HG03439 (cell line): ENCODE measurements around the gene NCK2.

Experiments used
- ATAC-seq: cut with Tn5 transposase; IDR thresholded peaks from one replicate; pipeline ENCODE4 v1.9.1; 2021; ENCODE audit warnings: mild to moderate bottlenecking, moderate library complexity; ENCODE audit not compliant: unreplicated experiment

Gene NCK2

DNA sequence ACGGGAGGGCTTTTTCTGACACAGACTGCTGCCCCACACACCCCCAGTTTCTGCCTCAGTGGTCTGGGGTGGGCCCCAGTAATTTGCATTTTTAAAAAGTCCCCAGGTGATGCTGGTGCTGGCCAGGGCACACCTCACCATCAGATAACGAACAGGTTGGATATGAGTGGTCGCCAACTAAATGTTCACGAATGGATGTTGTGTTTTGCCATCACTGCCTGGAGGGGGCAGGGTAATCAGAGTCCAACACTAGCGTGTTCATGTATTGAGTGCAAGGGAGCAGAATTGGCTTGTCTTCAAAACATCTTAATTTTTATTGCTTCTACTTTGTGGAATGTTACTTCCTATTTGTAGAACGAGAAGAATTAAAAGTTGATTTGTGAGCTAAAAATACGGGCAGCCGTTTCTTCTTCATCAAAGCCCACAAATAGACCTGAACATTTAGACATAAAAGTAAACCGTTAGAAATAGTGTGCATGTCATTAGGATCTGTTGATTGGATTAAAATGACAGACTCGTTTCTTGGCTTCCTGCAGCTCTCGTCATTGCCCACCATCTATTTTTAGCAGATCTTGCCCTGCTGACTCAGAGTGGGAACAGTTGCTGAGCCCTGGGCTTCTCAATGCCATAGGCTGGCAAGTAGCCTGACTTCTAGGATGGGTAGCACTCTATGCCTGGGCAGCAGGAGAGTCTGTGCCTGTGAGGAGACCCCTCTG is 45.2 kb downstream of the NCK2 start:
- ATAC-seq: peak; percentile 56

DNA sequence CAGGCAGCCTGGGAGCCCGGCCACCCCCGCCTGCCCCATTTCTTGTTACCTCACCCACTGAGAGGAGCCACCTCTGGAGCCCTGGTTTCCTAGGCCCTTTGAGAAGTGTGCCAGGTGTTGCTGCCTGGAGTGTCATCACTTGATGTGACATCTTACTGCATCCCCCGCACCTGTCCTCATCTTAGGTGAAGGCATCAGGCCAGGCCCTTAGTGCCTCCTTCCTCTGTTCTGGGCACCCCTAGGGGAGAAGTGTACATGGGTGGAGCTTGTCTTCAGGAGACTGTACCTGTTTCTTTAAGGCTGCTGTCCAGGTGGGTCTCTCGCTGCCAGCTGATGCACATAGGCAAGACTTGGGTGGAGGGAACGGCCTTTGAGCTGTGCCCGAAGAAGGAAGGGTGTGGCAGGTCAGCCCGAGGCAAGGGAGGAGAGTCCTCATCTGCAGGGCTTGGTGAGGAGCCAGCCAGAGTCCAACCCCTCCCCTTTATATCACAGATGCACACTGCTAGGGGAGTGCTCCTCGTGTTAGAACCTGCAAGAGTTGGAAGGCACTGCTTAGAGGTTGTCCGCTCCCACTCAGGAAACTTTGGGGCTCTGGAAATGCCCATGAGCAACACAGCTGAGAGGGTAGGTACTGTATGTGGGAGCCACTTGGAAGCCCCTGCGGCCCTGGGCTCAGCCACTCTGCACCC is 45.9 kb downstream of the NCK2 start:
- ATAC-seq: peak; percentile 23

GRCh38 chr2:105791229-105791628 is 46.5 kb downstream of the NCK2 start:
- ATAC-seq: no peak

DNA sequence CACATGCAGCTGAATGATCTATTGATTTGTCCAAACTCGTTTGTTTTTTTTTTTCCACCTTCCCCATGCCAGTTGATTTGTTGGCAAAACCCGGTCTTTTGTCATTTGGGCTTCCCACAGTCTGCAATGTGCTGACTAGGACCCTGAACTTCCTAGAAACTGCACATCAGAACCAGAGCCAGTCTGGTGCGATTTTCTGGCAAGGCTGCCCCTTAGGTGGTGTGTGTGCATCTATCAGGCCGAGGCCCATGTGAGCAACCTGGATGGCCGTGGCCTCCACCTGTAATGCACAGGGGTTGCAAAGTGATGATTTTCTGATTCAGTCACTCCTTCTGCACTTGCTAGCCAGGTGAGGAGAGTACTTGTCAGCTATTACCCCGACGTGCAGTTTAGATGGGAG is 47.8 kb downstream of the NCK2 start:
- no peak for ATAC-seq

GRCh38 chr2:105793196-105793975 is 48.7 kb downstream of the NCK2 start:
- ATAC-seq: no peak

DNA sequence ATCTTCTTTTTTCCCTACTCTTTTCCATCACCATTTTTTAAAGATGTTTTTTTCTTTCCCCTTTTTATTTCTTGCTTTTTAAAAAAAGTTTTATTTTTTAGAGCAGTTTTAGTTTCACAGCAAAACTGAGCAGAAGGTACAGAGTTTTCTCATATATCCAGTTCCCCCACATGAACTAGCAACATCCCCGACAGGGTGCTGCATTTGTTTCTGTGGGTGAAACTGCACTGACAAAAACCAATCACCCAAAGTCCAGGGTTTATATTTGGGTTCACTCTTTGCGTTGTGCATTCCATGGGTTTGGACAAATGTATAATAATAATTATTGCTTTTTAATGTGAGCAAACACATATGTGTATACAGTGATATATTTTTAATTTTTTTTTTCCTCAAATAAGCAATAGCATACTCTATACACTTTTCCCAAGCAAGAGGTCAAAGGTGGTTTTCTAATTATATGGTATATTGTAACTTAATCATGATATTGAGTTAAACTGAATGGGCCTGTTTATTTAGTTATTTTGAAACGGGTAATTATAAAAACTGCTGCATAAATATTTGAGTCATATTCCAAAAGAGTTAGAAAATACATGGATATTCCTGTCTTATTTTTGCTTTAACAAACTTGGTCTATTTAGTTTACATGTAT is 50.3 kb downstream of the NCK2 start:
- no peak for ATAC-seq

- ATAC-seq: no peak
Observed at GRCh38 chr2:105795575-105795934, 50.8 kb downstream of the NCK2 start.

GRCh38 chr2:105796131-105796638 is 51.5 kb downstream of the NCK2 start:
- ATAC-seq: no peak

GRCh38 chr2:105796791-105797190 is 52.1 kb downstream of the NCK2 start:
- ATAC-seq: no peak

DNA sequence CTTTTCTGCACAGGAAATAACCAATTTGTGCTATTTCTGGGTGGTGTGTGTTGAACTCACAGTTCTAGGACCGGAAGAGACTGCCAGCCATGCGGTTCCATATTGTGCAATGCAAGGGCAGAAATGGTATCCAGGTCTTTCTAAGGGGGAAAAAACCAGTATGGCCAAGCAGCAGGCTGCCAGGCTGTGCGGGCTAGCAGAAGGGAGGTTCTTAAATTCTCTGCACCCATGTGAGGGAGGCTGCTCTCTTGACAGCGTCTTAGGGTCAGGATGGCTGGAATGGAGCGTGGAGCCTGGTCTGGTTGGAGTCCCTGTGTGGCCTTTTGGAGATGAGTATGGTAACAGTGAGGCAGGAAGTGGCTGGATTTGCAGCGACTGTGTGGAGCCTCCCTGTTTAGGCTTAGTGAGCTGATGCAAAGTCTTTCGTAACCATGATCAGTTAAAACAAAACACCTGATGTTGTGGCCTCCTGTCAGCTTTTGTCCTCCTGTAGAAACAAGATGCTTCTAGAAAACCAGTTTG is 52.6 kb downstream of the NCK2 start:
- peak; percentile 53 for ATAC-seq

GRCh38 chr2:105798595-105798994 is 53.9 kb downstream of the NCK2 start:
- no peak for ATAC-seq

- ATAC-seq: no peak
Observed at GRCh38 chr2:105800036-105800713, 55.5 kb downstream of the NCK2 start.

DNA sequence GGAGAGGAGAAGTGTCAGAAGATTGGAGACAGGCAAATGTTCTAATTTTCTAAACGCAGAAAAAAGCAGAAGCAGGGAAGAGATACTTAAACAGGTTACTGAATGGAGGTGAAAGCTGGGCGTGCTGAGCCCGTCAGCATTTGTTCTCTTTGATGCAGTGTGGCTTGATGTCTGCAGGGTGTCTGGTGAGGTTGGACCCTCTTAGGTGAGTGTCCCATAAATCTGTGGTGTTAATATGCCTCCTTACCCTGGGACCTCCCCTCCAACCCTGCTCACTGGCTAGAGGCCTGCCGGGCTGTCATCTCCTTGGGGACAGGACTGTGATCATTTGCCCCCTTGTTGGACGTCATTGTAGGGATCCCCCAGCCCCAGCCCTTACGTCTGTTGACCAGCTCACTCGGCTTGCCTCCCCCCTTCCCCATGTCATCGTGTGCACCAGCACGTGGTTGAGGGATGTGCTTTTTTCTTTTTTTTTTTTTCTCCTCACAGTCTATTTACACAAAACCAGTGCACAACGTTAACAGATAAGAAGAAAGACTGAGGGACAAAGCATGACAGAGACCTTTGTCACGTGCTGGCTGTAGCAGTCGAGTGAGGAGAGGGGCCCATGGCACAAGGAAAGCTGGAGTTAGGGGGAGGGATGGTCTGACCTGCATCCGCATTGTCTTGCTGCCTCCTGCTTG is 56.4 kb downstream of the NCK2 start:
- ATAC-seq: no peak

DNA sequence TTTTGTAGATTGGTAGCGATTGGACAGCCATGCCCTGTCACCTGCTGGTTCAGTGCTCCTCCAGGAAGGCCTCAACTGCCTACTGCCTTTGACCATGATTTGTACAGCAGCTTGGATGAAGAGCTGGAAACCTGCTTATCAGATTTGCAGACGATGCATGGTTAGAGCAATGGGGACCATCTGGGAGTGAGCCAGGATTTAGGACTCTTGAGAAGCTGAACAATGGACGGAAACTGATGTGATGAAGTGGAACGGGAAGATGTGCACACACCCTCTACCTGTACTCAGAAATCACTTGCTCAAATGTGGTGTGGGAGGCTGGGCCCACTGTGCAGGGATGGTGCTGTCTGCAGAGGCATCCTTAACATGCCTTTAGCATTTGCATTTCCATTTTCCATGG is 57.2 kb downstream of the NCK2 start:
- no peak for ATAC-seq

- peak; percentile 46 for ATAC-seq
Observed at GRCh38 chr2:105802587-105802986, 57.9 kb downstream of the NCK2 start.

- ATAC-seq: peak; percentile 41
Observed at GRCh38 chr2:105803337-105803736, 58.6 kb downstream of the NCK2 start.

DNA sequence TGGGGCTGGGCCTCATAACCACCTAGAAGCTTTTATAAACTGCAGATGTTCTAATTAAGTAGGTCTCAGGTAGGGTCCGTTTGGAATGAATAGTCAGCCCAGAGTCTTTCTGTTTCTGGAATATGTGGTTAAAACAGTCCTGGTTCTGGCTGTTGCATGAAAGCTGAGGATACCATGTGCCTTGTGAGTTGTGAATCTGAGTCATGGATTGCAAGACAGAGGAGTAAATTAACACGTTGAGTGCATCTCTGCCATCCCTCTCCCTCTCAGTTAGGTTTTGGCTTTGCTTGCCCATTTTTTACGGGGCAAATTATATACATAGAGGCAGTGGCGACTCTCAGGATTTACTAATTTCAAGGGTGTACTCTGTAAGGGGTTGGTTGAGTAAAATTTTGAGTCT is 59.1 kb downstream of the NCK2 start:
- peak; percentile 3 for ATAC-seq

DNA sequence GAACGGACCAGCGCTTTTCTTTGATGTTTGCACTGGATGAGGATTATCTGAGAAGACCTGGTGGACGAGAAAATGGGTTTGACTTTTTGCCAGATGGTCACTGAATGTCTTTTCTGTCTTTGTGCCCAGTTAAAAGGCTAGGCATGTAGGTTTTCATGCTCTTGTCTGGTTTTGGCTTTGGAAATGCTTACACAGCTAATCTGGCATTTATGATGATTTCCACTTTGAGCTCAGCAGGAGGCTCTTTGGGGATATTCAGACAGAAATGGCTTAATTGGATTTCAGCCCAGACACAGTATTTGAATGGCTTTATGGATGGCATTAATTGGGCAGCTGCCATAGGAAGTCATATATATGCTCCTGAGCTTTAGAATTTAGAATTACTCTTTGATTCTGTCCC is 59.6 kb downstream of the NCK2 start:
- ATAC-seq: no peak

GRCh38 chr2:105806996-105807395 is 62.3 kb downstream of the NCK2 start:
- no peak for ATAC-seq
